ENCODE data around the gene TTI1. TPM values are rescaled to one million over a fixed set of nuclear protein-coding genes. Genes with fewer than 3 reads are reported as not detected.
A peak's percentile ranks its signal among the peaks of the same experiment; 100 is the strongest.

TTI1 gene
- total and polyA plus RNA-seq, 7 donors, result 11.4 to 29.7 (median 15.4) TPM

DNA sequence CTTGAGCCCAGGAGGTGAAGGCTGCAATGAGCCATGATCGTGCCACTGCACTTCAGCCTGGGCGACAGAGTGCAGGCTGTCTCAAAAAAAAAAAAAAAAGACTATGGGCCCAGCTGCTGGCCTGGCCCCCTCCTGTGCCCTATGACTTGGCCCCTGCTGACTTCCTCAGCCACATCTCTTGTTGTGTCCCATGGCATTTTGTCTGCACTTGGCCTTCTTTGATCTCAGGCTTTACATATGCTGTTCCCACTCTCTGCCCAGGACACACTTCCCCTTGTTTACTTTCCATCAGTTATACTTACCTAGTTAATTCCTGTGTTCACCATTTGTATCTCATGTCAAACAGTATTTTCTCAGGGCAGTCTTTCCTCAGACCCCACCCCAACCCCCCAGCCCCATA lies 44.8 kb upstream of the TTI1 start:
- 65 to 95% (median 65%) methylated on average over 2 of the region's 2 CpGs for WGBS, 3 donors

GRCh38 chr20:38076548-38076947 lies 43.3 kb upstream of the TTI1 start:
- intact Hi-C loops (cut with DNase I), result no loop called here
- DNase-seq, result no peak
- Histone ChIP-seq H3K9me3 (no peaks in the 10 kb centered on the region), H3K27me3 (ENCODE audit: insufficient read depth in 3 of 3, low read length in 2 of 3) (no peaks in the 10 kb centered on the region), H3K4me3 (no peak overlapping the region), H3K36me3 (ENCODE audit: insufficient read depth in 1 of 2, low read depth in 1 of 2) (peaks cover under 1 to 19% of the 10 kb centered on the region in 2 donors), H3K27ac (peak overlapping the region; percentile 80), H3K4me1 (peaks cover 42% of the 10 kb centered on the region)
- TF ChIP-seq, protein P1, sequence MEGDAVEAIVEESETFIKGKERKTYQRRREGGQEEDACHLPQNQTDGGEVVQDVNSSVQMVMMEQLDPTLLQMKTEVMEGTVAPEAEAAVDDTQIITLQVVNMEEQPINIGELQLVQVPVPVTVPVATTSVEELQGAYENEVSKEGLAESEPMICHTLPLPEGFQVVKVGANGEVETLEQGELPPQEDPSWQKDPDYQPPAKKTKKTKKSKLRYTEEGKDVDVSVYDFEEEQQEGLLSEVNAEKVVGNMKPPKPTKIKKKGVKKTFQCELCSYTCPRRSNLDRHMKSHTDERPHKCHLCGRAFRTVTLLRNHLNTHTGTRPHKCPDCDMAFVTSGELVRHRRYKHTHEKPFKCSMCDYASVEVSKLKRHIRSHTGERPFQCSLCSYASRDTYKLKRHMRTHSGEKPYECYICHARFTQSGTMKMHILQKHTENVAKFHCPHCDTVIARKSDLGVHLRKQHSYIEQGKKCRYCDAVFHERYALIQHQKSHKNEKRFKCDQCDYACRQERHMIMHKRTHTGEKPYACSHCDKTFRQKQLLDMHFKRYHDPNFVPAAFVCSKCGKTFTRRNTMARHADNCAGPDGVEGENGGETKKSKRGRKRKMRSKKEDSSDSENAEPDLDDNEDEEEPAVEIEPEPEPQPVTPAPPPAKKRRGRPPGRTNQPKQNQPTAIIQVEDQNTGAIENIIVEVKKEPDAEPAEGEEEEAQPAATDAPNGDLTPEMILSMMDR (IDR thresholded peaks at IDR 0.05), result no peak
- ATAC-seq, result peak in 1 of 4 donors; percentile 25

More for the DNA sequence above, 44.8 kb upstream of the TTI1 start:
- ATAC-seq (no peak), DNase-seq (no peak)
- Histone ChIP-seq H3K9me3 (no peaks in the 10 kb centered on the region), H3K36me3 (ENCODE audit: insufficient read depth in 1 of 2, low read depth in 1 of 2) (peaks cover 0 to 15% of the 10 kb centered on the region in 2 donors), H3K4me1 (peaks cover 41% of the 10 kb centered on the region), H3K4me3 (no peak overlapping the region), H3K27me3 (ENCODE audit: insufficient read depth in 3 of 3, low read length in 2 of 3) (no peaks in the 10 kb centered on the region), H3K27ac (no peak overlapping the region)
- intact Hi-C loops (cut with DNase I), result no loop called here
- TF ChIP-seq, protein P1 (IDR thresholded peaks at IDR 0.05), result no peak

DNA sequence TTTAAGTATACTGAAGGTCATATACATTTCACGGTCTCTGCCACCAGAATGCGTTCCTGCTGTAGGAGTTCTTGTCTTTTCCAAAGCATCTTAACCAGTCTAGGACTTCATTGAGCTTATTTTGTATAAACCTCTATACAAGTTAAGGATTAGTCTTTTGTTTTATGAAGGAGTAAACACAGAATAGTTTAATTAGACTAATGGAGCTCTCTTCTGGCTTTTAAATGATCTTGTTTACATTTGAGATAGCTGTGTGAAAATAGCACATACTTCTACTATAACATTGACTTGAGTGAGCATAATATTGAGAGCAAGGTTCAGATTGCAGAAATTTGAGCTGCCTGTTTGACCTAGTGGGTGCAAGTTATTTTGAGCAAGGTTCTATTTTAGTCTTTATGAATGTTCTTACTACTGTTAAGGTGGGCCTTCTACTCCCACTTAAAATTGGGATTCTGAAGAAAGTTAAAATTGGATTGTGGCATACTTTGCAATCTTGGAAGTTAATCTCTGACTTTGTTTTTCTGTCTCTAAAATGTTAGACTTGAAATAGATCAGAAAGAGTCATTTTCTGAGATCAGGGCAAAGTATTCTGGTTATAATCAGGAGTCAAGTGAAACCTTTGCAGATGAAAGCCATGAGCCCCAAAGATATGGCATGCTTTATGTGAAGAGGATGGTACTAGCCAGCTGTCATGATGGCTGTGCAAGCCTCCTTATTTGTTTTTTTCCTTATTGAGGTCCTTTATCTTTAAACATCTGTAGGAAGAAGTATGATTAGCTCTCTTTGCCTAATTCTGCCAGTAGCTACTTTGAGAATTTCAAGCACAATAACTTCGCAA lies 42.1 kb upstream of the TTI1 start:
- intact Hi-C loops (cut with DNase I), result no loop called here
- TF ChIP-seq, protein P1 (IDR thresholded peaks at IDR 0.05), result no peak
- Histone ChIP-seq H3K27me3 (ENCODE audit: insufficient read depth in 3 of 3, low read length in 2 of 3) (no peaks in the 10 kb centered on the region), H3K9me3 (no peaks in the 10 kb centered on the region), H3K4me1 (peaks cover 42% of the 10 kb centered on the region), H3K27ac (peak overlapping the region; percentile 80), H3K36me3 (ENCODE audit: insufficient read depth in 1 of 2, low read depth in 1 of 2) (peaks cover 8 to 31% of the 10 kb centered on the region in 2 donors), H3K4me3 (peak overlapping the region; percentile 35)
- no peak for DNase-seq
- WGBS, 3 donors, result 51 to 66% (median 57%) methylated on average over 3 of the region's 3 CpGs
- peak; percentile 74 to 85 (median 84) for ATAC-seq

DNA sequence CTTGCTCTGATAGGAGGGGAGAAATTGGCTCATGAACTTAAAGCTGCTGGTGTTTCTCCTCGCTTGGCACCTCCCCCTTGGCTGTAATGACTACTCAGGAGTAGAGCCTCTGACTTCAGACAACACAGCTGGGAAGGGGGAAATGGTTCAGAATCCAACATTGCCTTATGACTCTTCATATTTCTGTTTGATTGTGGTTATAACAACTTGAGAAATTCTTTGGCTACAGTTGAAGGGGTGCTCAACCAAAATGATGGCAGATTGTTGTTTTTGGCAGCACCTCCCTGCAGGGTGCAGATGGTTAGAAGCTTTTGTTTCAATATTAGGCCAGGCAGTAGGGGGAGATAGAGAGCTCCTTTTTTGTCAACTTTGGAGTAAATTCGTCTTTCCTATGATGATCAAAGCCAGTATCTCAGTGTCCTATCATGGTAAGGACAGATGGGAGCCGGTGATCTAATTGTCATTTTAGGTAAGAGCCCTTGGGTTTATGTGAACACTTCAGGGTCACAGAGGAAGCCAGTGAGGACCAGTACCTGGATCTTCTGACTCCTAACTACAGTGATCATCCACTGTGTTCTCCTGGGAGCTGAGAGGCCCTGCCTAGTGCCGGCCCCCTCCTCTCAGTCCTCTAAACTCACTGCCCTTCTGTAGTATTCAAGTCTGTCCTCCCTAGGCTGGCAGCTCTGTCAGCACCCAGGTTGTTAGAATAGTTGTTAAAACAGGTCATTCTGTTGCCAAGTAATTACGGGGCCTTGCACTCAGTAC lies 40.2 kb upstream of the TTI1 start:
- peak; percentile 55 to 68 (median 64) for ATAC-seq
- peak in 1 of 2 donors; percentile 58 for DNase-seq
- intact Hi-C loops (cut with DNase I), result loop anchor here in 1 of 2 donors (2.0 kb wide), 2 partner anchors 39 to 91 kb away; partner anchors contain the start of gene TGM2
- Histone ChIP-seq H3K9me3 (no peaks in the 10 kb centered on the region), H3K4me1 (peaks cover 40% of the 10 kb centered on the region), H3K27me3 (ENCODE audit: insufficient read depth in 3 of 3, low read length in 2 of 3) (no peaks in the 10 kb centered on the region), H3K4me3 (no peak overlapping the region), H3K36me3 (ENCODE audit: insufficient read depth in 1 of 2, low read depth in 1 of 2) (peaks cover 11 to 43% of the 10 kb centered on the region in 2 donors), H3K27ac (peak overlapping the region; percentile 80)
- TF ChIP-seq, protein P1 (IDR thresholded peaks at IDR 0.05), result peak; percentile 60
- 17 to 34% (median 21%) methylated on average over 5 of the region's 5 CpGs for WGBS, 3 donors
